HepG2 (cell line): ENCODE measurements around the gene ARAP3. TPM values are rescaled to one million over a fixed set of nuclear protein-coding genes. Genes with fewer than 3 reads are reported as not detected.

Experiments
- ATAC-seq: fragments of 200-7000 bp; cut with Tn5 transposase; 3 replicates; pipeline ENCODE4 v1.9.1; 2020; ENCODE audit warnings: mild to moderate bottlenecking, moderate library complexity
- BruUV-seq: library from RNA; stranded (reverse); fragments of 400-500 nt; replicated peaks from 2 replicates; lab custom pipeline; 2021; lab: Mats Ljungman, UMichigan
- CTCF ChIA-PET: fragments of 300-600 bp; formaldehyde crosslinking; extraction: SDS; loops from one replicate; lab custom pipeline; 2021; ENCODE audit warnings: low total read pairs, inconsistent platforms, low intra/inter-chr PET ratio; lab: Yijun Ruan, JAX
- POLR2A ChIA-PET: fragments of 350-600 bp; sonication (Branson Sonifier 250); formaldehyde crosslinking; loops from one replicate; lab custom pipeline; 2020; ENCODE audit warnings: antibody characterized with exemption, inconsistent platforms; lab: Yijun Ruan, JAX
- DNase-seq: peaks from one replicate; pipeline ENCODE4 v3.0.0-alpha.2; 2015; ENCODE audit warnings: low spot score
- FAIRE-seq: peaks from 3 replicates; lab custom pipeline; 2011; peaks lifted over from hg19 to GRCh38; lab: Jason Lieb, UNC
- H2AFZ ChIP-seq: one replicate; pipeline ENCODE4 v1.6.1; 2011; ENCODE audit warnings: low read length, inconsistent platforms
- H3K27ac ChIP-seq: fragments of 300-600 bp; 3 replicates; pipeline ENCODE4 v1.8.0; 2011; ENCODE audit warnings: mixed run types, mild to moderate bottlenecking, mixed read lengths, low read length, inconsistent platforms; ENCODE audit not compliant: insufficient read depth; ENCODE audit errors: extremely low read length
- H3K27me3 ChIP-seq, 2 experiments: fragments of 200-600 bp in 1 of 2; 2 replicates in 1 of 2; 3 replicates in 1 of 2; pipeline versions ENCODE4 v1.6.0 to v1.8.0; 2011; ENCODE audit warnings: low read length in 2 of 2, mild to moderate bottlenecking in 2 of 2, moderate library complexity in 2 of 2, inconsistent platforms in 1 of 2; ENCODE audit not compliant: insufficient read depth in 2 of 2, control insufficient read depth in 1 of 2
- H3K36me3 ChIP-seq, 2 experiments: fragments of 200-600 bp in 1 of 2; replicated peaks in 1 of 2; 2 replicates in 1 of 2; 3 replicates in 1 of 2; pipeline versions ENCODE4 v1.5.1 to v1.8.0; 2011; ENCODE audit warnings: low read length in 2 of 2, inconsistent platforms in 1 of 2; ENCODE audit not compliant: insufficient read depth in 2 of 2, control insufficient read depth in 1 of 2
- H3K4me1 ChIP-seq: 2 replicates; pipeline ENCODE4 v1.5.1; 2012; ENCODE audit warnings: low read length, inconsistent platforms; ENCODE audit not compliant: insufficient read depth
- H3K4me2 ChIP-seq: 2 replicates; pipeline ENCODE4 v1.6.0; 2011; ENCODE audit warnings: low read depth, low read length, inconsistent platforms
- H3K4me3 ChIP-seq, 3 experiments: fragments of 200-600 bp in 1 of 3; sonication (generic), shearing (Covaris generic) in 1 of 3; replicated peaks in 1 of 3; 2 replicates each; pipeline ENCODE4 v1.5.1; 2011 to 2016; ENCODE audit warnings: low read length in 3 of 3, inconsistent platforms in 2 of 3, low read depth in 2 of 3, mild to moderate bottlenecking in 2 of 3, control low read depth in 1 of 3, mixed read lengths in 1 of 3; ENCODE audit not compliant: insufficient read depth in 1 of 3
- H3K79me2 ChIP-seq: one replicate; pipeline ENCODE4 v1.6.1; 2011; ENCODE audit warnings: low read length, inconsistent platforms; ENCODE audit not compliant: insufficient read depth
- H3K9ac ChIP-seq: 2 replicates; pipeline ENCODE4 v1.6.0; 2011; ENCODE audit warnings: mild to moderate bottlenecking, low read depth, low read length, inconsistent platforms; ENCODE audit not compliant: insufficient read depth
- H3K9me3 ChIP-seq: 2 replicates; pipeline ENCODE4 v1.5.1; 2012; ENCODE audit warnings: mild to moderate bottlenecking, low read length
- H4K20me1 ChIP-seq: 2 replicates; pipeline ENCODE4 v1.6.0; 2011; ENCODE audit warnings: inconsistent platforms, mild to moderate bottlenecking, low read length, moderate library complexity; ENCODE audit not compliant: insufficient read depth
- CEBPB ChIP-seq: IDR thresholded peaks from 2 replicates; pipeline ENCODE4 v1.6.1; 2011; ENCODE audit warnings: low read depth, low read length, improper control_type of control experiment, borderline replicate concordance
- NFE2 ChIP-seq: sonication (generic); formaldehyde crosslinking; IDR thresholded peaks from 2 replicates; pipeline ENCODE4 v1.4.0; 2020; ENCODE audit warnings: missing genetic modification reagents
- RCOR2 ChIP-seq: IDR thresholded peaks from 2 replicates; pipeline ENCODE4 v1.6.1; 2016; ENCODE audit warnings: missing biosample characterization, missing genetic modification reagents
- TMF1 ChIP-seq: sonication (generic); formaldehyde crosslinking; IDR thresholded peaks from 2 replicates; pipeline ENCODE4 v1.8.1; 2022; ENCODE audit warnings: low read depth, missing genetic modification reagents
- ZNF234 ChIP-seq: sonication (generic); formaldehyde crosslinking; conservative IDR thresholded peaks from 2 replicates; pipeline ENCODE4 v1.5.1; 2020; ENCODE audit warnings: mild to moderate bottlenecking, missing genetic modification reagents
- ZNF354B ChIP-seq: sonication (generic); formaldehyde crosslinking; IDR thresholded peaks from 2 replicates; pipeline ENCODE4 v1.8.0; 2022; ENCODE audit warnings: mild to moderate bottlenecking, missing genetic modification reagents
- ZNF549 ChIP-seq: sonication (generic); formaldehyde crosslinking; IDR thresholded peaks from 2 replicates; pipeline ENCODE4 v1.5.0; 2020; ENCODE audit warnings: missing genetic modification reagents
- ZNF75D ChIP-seq: sonication (generic); formaldehyde crosslinking; IDR thresholded peaks from 2 replicates; pipeline ENCODE4 v1.8.1; 2023; ENCODE audit warnings: missing genetic modification reagents, mild to moderate bottlenecking, borderline replicate concordance
- WGBS: methylation state at CpG from one replicate; pipeline ENCODE4 v1.1.6; 2017; ENCODE audit warnings: low lambda C conversion rate; 5-methylcytosine and 5-hydroxymethylcytosine counted together
- in situ Hi-C: cut with HindIII; loops from 2 replicates; pipeline ENCODE4 v1.10.0; 2017; ENCODE audit warnings: low pct_unique_long_range_greater_than_20kb; ENCODE audit not compliant: extremely low pct_ligation_motif_present
- intact Hi-C: fragments of 100-400 bp; cut with micrococcal nuclease; formaldehyde crosslinking; loops from one replicate; pipeline ENCODE4 v1.10.0; 2022; ENCODE audit not compliant: unreplicated experiment
- polyA plus RNA-seq, 8 experiments: library from polyadenylated mRNA; depleted of rRNA in 3 of 8; stranded (reverse) in 7 of 8; unstranded in 1 of 8; fragments of >200 nt; fragmentation: Illumina TruSeq in 4 of 8; extraction: Trizol in 4 of 8; gene quantifications; 2 replicates each; pipeline versions ENCODE4 v1.2.1 to v1.2.3, GENCODE V29; 2011 to 2016; ENCODE audit warnings: low read depth in 4 of 8, missing spikeins in 1 of 8, mixed read lengths in 1 of 8; ENCODE audit not compliant: insufficient read depth in 1 of 8
- total RNA-seq, 5 experiments: library from RNA; depleted of rRNA; stranded (reverse); fragments of >200 nt; fragmentation: Illumina TruSeq; extraction: Trizol; gene quantifications; 2 replicates each; pipeline ENCODE4 v1.2.3, GENCODE V29; 2016; ENCODE audit warnings: low read depth in 1 of 5
- TF ChIP-seq, protein P1 (sequence below): sonication (generic); formaldehyde crosslinking; IDR thresholded peaks from 2 replicates; pipeline ENCODE4 v1.8.1; 2023; ENCODE audit warnings: mild to moderate bottlenecking, inconsistent platforms, moderate library complexity, missing genetic modification reagents, borderline replicate concordance
- TF ChIP-seq, protein P2 (sequence below): sonication (generic); formaldehyde crosslinking; IDR thresholded peaks from 2 replicates; pipeline ENCODE4 v1.9.0; 2022; ENCODE audit warnings: low read depth, missing genetic modification reagents

The ARAP3 gene
- total and polyA plus RNA-seq, 2 of the 13 experiments (the other 11 are each of a cell fraction or from before 2014, with no cell fraction given): 0.25 TPM; not detected in 1

DNA sequence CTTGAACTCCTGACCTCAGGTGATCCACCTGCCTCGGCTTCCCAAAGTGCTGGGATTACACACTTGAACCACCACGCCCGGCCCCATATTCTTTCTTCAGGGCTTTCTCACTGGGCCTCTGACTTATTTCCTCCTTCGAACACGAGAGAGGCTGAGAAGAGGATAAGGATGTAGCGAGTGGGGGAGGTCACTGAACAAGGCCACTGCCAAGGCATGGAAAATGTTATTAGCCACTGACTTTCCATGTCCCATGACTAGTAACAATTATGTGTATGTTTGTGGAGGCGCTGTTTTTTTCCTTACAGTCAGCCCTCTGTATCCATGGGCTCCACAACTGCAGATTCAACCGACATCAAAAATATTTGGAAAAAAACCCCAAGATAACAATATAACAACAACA lies 18.5 kb downstream of the ARAP3 start:
- no peak overlapping the region for H3K4me3 ChIP-seq
- H3K27ac ChIP-seq: no peak overlapping the region
- no peak overlapping the region for H3K4me2 ChIP-seq
- no peaks in the 10 kb centered on the region for H3K36me3 ChIP-seq
- no peak overlapping the region for H3K9ac ChIP-seq
- WGBS: 70% methylated on average over 8 of the region's 8 CpGs
- 0 out of 2 replicates have a peak, but pooled peaks cover 4% of the 10 kb centered on the region for H3K4me1 ChIP-seq
- ChIA-PET CTCF (no interaction called here), POLR2A (no interaction called here)
- no peaks in the 10 kb centered on the region for H4K20me1 ChIP-seq
- H2AFZ ChIP-seq: no peak overlapping the region
- no peaks in the 10 kb centered on the region for H3K9me3 ChIP-seq
- no peak for ATAC-seq
- no TSS peak for BruUV-seq
- DNase-seq: no peak
- H3K79me2 ChIP-seq: no peaks in the 10 kb centered on the region
- no peak for FAIRE-seq
- H3K27me3 ChIP-seq: peaks cover 0 to under 1% of the 10 kb centered on the region in 2 experiments; a peak in 1 of 5 replicates
- no peak for TF ChIP-seq CEBPB
- no peak for TF ChIP-seq TMF1 (CRISPR knock-in tag)
- TF ChIP-seq, protein P1, sequence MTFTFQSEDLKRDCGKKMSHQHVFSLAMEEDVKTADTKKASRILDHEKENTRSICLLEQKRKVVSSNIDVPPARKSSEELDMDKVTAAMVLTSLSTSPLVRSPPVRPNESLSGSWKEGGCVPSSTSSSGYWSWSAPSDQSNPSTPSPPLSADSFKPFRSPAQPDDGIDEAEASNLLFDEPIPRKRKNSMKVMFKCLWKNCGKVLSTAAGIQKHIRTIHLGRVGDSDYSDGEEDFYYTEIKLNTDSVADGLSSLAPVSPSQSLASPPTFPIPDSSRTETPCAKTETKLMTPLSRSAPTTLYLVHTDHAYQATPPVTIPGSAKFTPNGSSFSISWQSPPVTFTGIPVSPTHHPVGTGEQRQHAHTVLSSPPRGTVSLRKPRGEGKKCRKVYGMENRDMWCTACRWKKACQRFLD: no peak
- TF ChIP-seq, protein P2, sequence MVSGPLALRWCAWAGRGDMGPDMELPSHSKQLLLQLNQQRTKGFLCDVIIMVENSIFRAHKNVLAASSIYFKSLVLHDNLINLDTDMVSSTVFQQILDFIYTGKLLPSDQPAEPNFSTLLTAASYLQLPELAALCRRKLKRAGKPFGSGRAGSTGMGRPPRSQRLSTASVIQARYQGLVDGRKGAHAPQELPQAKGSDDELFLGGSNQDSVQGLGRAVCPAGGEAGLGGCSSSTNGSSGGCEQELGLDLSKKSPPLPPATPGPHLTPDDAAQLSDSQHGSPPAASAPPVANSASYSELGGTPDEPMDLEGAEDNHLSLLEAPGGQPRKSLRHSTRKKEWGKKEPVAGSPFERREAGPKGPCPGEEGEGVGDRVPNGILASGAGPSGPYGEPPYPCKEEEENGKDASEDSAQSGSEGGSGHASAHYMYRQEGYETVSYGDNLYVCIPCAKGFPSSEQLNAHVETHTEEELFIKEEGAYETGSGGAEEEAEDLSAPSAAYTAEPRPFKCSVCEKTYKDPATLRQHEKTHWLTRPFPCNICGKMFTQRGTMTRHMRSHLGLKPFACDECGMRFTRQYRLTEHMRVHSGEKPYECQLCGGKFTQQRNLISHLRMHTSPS: no peak
- no peak for TF ChIP-seq ZNF234
- TF ChIP-seq RCOR2 (CRISPR knock-in tag): no peak
- no peak for TF ChIP-seq ZNF549
- no peak for TF ChIP-seq ZNF354B (CRISPR knock-in tag)
- TF ChIP-seq NFE2: no peak
- no peak for TF ChIP-seq ZNF75D (CRISPR knock-in tag)
- TF ChIP-seq, all 625 proteins: peak for 0
- intact Hi-C loops: loop anchor here (10.0 kb wide), 1 partner anchor 481 kb away; no protein-coding TSS in a partner anchor
- in situ Hi-C loops: no loop called here
